ENCODE measurements around the gene ANKZF1.
A peak's percentile ranks its signal among the peaks of the same experiment; 100 is the strongest.

The ANKZF1 gene

GRCh38 chr2:219225350-219225749 lies 4.3 kb upstream of the ANKZF1 start:
- peak overlapping the region; percentile 73 for H3K27ac Mint-ChIP-seq
- H3K4me1 Mint-ChIP-seq (ENCODE audit: low read depth) = peaks cover 62% of the 10 kb centered on the region
- H3K9me3 Mint-ChIP-seq = no peaks in the 10 kb centered on the region
- H3K4me3 Mint-ChIP-seq = peak overlapping the region; percentile 37
- H3K36me3 Mint-ChIP-seq (ENCODE audit: low read depth) = peaks cover 96% of the 10 kb centered on the region
- H3K27me3 Mint-ChIP-seq = peaks cover 39% of the 10 kb centered on the region
- intact Hi-C loops (cut with micrococcal nuclease) = no loop called here

GRCh38 chr2:219228041-219228910 lies 1.3 kb upstream of the ANKZF1 start:
- peak overlapping the region; percentile 92 for H3K4me3 Mint-ChIP-seq
- intact Hi-C loops (cut with micrococcal nuclease) = loop anchor here (2.0 kb wide), 1 partner anchor 17 kb away; the partner anchor contains the start of genes GLB1L and STK16
- H3K36me3 Mint-ChIP-seq (ENCODE audit: low read depth) = peaks cover 85% of the 10 kb centered on the region
- H3K4me1 Mint-ChIP-seq (ENCODE audit: low read depth) = peaks cover 56% of the 10 kb centered on the region
- no peaks in the 10 kb centered on the region for H3K9me3 Mint-ChIP-seq
- H3K27me3 Mint-ChIP-seq = peaks cover 22% of the 10 kb centered on the region
- peak overlapping the region; percentile 93 for H3K27ac Mint-ChIP-seq

GRCh38 chr2:219228911-219229304 lies 698 bp upstream of the ANKZF1 start:
- Mint-ChIP-seq H3K36me3 (ENCODE audit: low read depth) (peaks cover 85% of the 10 kb centered on the region), H3K4me1 (ENCODE audit: low read depth) (peaks cover 56% of the 10 kb centered on the region), H3K27ac (peak overlapping the region; percentile 93), H3K4me3 (peak overlapping the region; percentile 92), H3K9me3 (no peaks in the 10 kb centered on the region), H3K27me3 (peaks cover 16% of the 10 kb centered on the region)
- intact Hi-C loops (cut with micrococcal nuclease) = loop anchor here (2.0 kb wide), 1 partner anchor 16 kb away; the partner anchor contains the start of genes GLB1L and STK16

- Mint-ChIP-seq H3K27ac (peak overlapping the region; percentile 93), H3K4me3 (peak overlapping the region; percentile 92), H3K36me3 (ENCODE audit: low read depth) (peaks cover 85% of the 10 kb centered on the region), H3K4me1 (ENCODE audit: low read depth) (peaks cover 48% of the 10 kb centered on the region), H3K9me3 (no peaks in the 10 kb centered on the region), H3K27me3 (peaks cover 6% of the 10 kb centered on the region)
- intact Hi-C loops (cut with micrococcal nuclease) = no loop called here
Observed at GRCh38 chr2:219230059-219230540, 494 bp downstream of the ANKZF1 start.

- no peak overlapping the region for H3K4me3 Mint-ChIP-seq
Observed at GRCh38 chr2:219234331-219234730, 4.7 kb downstream of the ANKZF1 start.

GRCh38 chr2:219243291-219243761 lies 13.7 kb downstream of the ANKZF1 start:
- Mint-ChIP-seq H3K36me3 (ENCODE audit: low read depth) (peaks cover 60% of the 10 kb centered on the region), H3K27ac (peak overlapping the region; percentile 69), H3K27me3 (no peaks in the 10 kb centered on the region), H3K9me3 (no peaks in the 10 kb centered on the region), H3K4me3 (peak overlapping the region; percentile 83), H3K4me1 (ENCODE audit: low read depth) (peaks cover 45% of the 10 kb centered on the region)
- intact Hi-C loops (cut with micrococcal nuclease) = no loop called here

More at GRCh38 chr2:219234331-219234730, 4.7 kb downstream of the ANKZF1 start:
- Mint-ChIP-seq H3K36me3 (ENCODE audit: low read depth) (peaks cover 89% of the 10 kb centered on the region), H3K27me3 (no peaks in the 10 kb centered on the region), H3K27ac (no peak overlapping the region), H3K9me3 (no peaks in the 10 kb centered on the region), H3K4me1 (ENCODE audit: low read depth) (peaks cover 16% of the 10 kb centered on the region)
- intact Hi-C loops (cut with micrococcal nuclease) = no loop called here

- Mint-ChIP-seq H3K36me3 (ENCODE audit: low read depth) (peaks cover 60% of the 10 kb centered on the region), H3K27ac (peak overlapping the region; percentile 90), H3K4me1 (ENCODE audit: low read depth) (peaks cover 59% of the 10 kb centered on the region), H3K9me3 (no peaks in the 10 kb centered on the region), H3K27me3 (no peaks in the 10 kb centered on the region), H3K4me3 (peak overlapping the region; percentile 85)
- intact Hi-C loops (cut with micrococcal nuclease) = loop anchor here (1.0 to 2.0 kb wide), 2 partner anchors 16 to 38 kb away; partner anchors contain the start of genes ANKZF1, ATG9A and ZFAND2B
Observed at GRCh38 chr2:219244789-219245147, 15.2 kb downstream of the ANKZF1 start.

GRCh38 chr2:219245148-219245898 lies 15.7 kb downstream of the ANKZF1 start, which contains the start of the genes GLB1L and STK16:
Gene GLB1L (minus strand): TSS chr2:219245444. CDS start chr2:219243573, 1,871 bp downstream.
Gene STK16 (plus strand): TSS chr2:219245479. CDS start chr2:219246000, 521 bp downstream.
- Mint-ChIP-seq H3K9me3 (no peaks in the 10 kb centered on the region), H3K27ac (peak within 1 kb of the TSS; percentile 90), H3K36me3 (ENCODE audit: low read depth) (peaks cover 60% of the 10 kb centered on the region), H3K4me3 (peak within 1 kb of the TSS; percentile 85), H3K4me1 (ENCODE audit: low read depth) (peaks cover 65% of the 10 kb centered on the region), H3K27me3 (no peaks in the 10 kb centered on the region)
- intact Hi-C loops (cut with micrococcal nuclease) = loop anchor here (1.0 to 2.0 kb wide), 2 partner anchors 17 to 39 kb away; partner anchors contain the start of genes ANKZF1, ATG9A and ZFAND2B

GRCh38 chr2:219245899-219246230 lies 16.3 kb downstream of the ANKZF1 start:
- Mint-ChIP-seq H3K27me3 (no peaks in the 10 kb centered on the region), H3K4me1 (ENCODE audit: low read depth) (peaks cover 70% of the 10 kb centered on the region), H3K9me3 (no peaks in the 10 kb centered on the region), H3K4me3 (peak overlapping the region; percentile 85), H3K27ac (peak overlapping the region; percentile 90), H3K36me3 (ENCODE audit: low read depth) (peaks cover 60% of the 10 kb centered on the region)
- intact Hi-C loops (cut with micrococcal nuclease) = loop anchor here (1.0 to 2.0 kb wide), 2 partner anchors 17 to 40 kb away; partner anchors contain the start of genes ANKZF1, ATG9A and ZFAND2B

- H3K9me3 Mint-ChIP-seq = no peaks in the 10 kb centered on the region
- peaks cover 77% of the 10 kb centered on the region for H3K4me1 Mint-ChIP-seq (ENCODE audit: low read depth)
- H3K27me3 Mint-ChIP-seq = no peaks in the 10 kb centered on the region
- intact Hi-C loops (cut with micrococcal nuclease) = no loop called here
- H3K36me3 Mint-ChIP-seq (ENCODE audit: low read depth) = peaks cover 60% of the 10 kb centered on the region
- no peak overlapping the region for H3K27ac Mint-ChIP-seq
- no peak overlapping the region for H3K4me3 Mint-ChIP-seq
Observed at GRCh38 chr2:219246559-219246958, 17.0 kb downstream of the ANKZF1 start.

- no peaks in the 10 kb centered on the region for H3K9me3 Mint-ChIP-seq
- intact Hi-C loops (cut with micrococcal nuclease) = no loop called here
- H3K36me3 Mint-ChIP-seq (ENCODE audit: low read depth) = peaks cover 53% of the 10 kb centered on the region
- no peaks in the 10 kb centered on the region for H3K27me3 Mint-ChIP-seq
- H3K27ac Mint-ChIP-seq = peak overlapping the region; percentile 47
- H3K4me3 Mint-ChIP-seq = no peak overlapping the region
- peaks cover 83% of the 10 kb centered on the region for H3K4me1 Mint-ChIP-seq (ENCODE audit: low read depth)
Observed at GRCh38 chr2:219247678-219248642, 18.4 kb downstream of the ANKZF1 start.

- Mint-ChIP-seq H3K4me3 (peak overlapping the region; percentile 37), H3K9me3 (no peaks in the 10 kb centered on the region), H3K4me1 (ENCODE audit: low read depth) (peaks cover 81% of the 10 kb centered on the region), H3K27me3 (no peaks in the 10 kb centered on the region), H3K27ac (peak overlapping the region; percentile 47), H3K36me3 (ENCODE audit: low read depth) (peaks cover 59% of the 10 kb centered on the region)
- intact Hi-C loops (cut with micrococcal nuclease) = no loop called here
Observed at GRCh38 chr2:219248845-219249202, 19.2 kb downstream of the ANKZF1 start.
